Karpas-422 (cell line): Measurements from ENCODE around the gene HVCN1. TPM values are rescaled to one million over a fixed set of nuclear protein-coding genes. Genes with fewer than 3 reads are reported as not detected.

Source experiments
- DNase-seq: peaks from one replicate; pipeline ENCODE4 v3.0.0-alpha.2; 2015
- H2AFZ ChIP-seq: fragments of 200-600 bp; sonication (generic); 2 replicates; pipeline ENCODE4 v1.6.1; 2014; ENCODE audit warnings: antibody characterized with exemption, low read length, mixed read lengths
- H3K27ac ChIP-seq: fragments of 200-600 bp; sonication (generic); 2 replicates; pipeline ENCODE4 v1.5.1; 2014; ENCODE audit warnings: mild to moderate bottlenecking, low read length, moderate library complexity
- H3K27me3 ChIP-seq: fragments of 200-600 bp; sonication (generic); 2 replicates; pipeline ENCODE4 v1.6.1; 2014; ENCODE audit warnings: low read length, mixed read lengths
- H3K36me3 ChIP-seq: fragments of 200-600 bp; sonication (generic); 2 replicates; pipeline ENCODE4 v1.6.1; 2014; ENCODE audit warnings: low read length, mixed read lengths; ENCODE audit not compliant: insufficient read depth
- H3K4me1 ChIP-seq: fragments of 200-600 bp; sonication (generic); 2 replicates; pipeline ENCODE4 v1.6.1; 2014; ENCODE audit warnings: mild to moderate bottlenecking, low read length, mixed read lengths
- H3K4me2 ChIP-seq: fragments of 200-600 bp; sonication (generic); 2 replicates; pipeline ENCODE4 v1.6.1; 2014; ENCODE audit warnings: low read length, low read depth, mild to moderate bottlenecking; ENCODE audit not compliant: poor library complexity, severe bottlenecking
- H3K4me3 ChIP-seq: fragments of 200-600 bp; sonication (generic); 2 replicates; pipeline ENCODE4 v1.5.1; 2014; ENCODE audit warnings: mild to moderate bottlenecking, antibody characterized with exemption, low read length, mixed read lengths
- H3K79me2 ChIP-seq: fragments of 200-600 bp; sonication (generic); 2 replicates; pipeline ENCODE4 v1.6.1; 2014; ENCODE audit warnings: mild to moderate bottlenecking, low read length, mixed read lengths
- H3K9ac ChIP-seq: fragments of 200-600 bp; sonication (generic); 2 replicates; pipeline ENCODE4 v1.6.0; 2014; ENCODE audit warnings: low read length
- H3K9me2 ChIP-seq: fragments of 200-600 bp; sonication (generic), shearing (Covaris generic); replicated peaks from 2 replicates; pipeline ENCODE4 v1.6.0; 2014; ENCODE audit warnings: mild to moderate bottlenecking, low read length, moderate library complexity; ENCODE audit not compliant: insufficient read depth
- H3K9me3 ChIP-seq: fragments of 300-700, 200-600 bp; sonication (generic); 2 replicates; pipeline ENCODE4 v1.6.1; 2014; ENCODE audit warnings: low read length, mixed read lengths
- H4K20me1 ChIP-seq: fragments of 200-600 bp; sonication (generic); 2 replicates; pipeline ENCODE4 v1.6.1; 2014; ENCODE audit warnings: mild to moderate bottlenecking, antibody characterized with exemption, low read length, low read depth; ENCODE audit not compliant: insufficient read depth
- total RNA-seq: library from RNA; depleted of rRNA; stranded (reverse); fragments of >200 nt; shearing (Covaris generic); gene quantifications from 2 replicates; pipeline ENCODE4 v1.2.3, GENCODE V29; 2014; ENCODE audit warnings: low replicate concordance

HVCN1 gene
- total RNA-seq, 1 experiment from 2014 or later, result 11.5 TPM

GRCh38 chr12:110683888-110684287 is 5.0 kb downstream of the HVCN1 start:
- Histone ChIP-seq H3K27ac (no peak overlapping the region), H4K20me1 (no peaks in the 10 kb centered on the region)

DNA sequence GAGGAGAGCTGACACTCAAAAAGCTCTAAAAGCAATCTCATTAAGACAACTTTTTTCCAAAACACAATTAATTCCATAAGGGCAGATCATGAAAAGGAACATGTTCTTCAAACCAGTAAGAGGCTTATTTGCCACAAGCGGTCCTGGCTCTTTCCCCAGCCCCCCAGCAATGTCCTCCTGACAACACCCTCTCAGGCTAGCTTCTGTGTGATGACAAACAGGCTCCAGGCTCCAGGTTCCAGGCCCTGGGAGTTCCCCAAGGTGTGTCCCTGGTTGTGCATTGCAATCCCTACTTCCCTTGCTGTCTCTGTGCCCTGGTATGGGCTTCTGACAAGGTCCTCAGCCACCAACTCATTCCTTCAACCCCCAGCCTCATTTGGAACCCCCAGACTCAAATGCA is 8.9 kb downstream of the HVCN1 start:
- no peak overlapping the region for H2AFZ ChIP-seq
- no peaks in the 10 kb centered on the region for H3K9me3 ChIP-seq
- H3K27me3 ChIP-seq, result no peaks in the 10 kb centered on the region
- H4K20me1 ChIP-seq, result no peaks in the 10 kb centered on the region
- no peak overlapping the region for H3K4me2 ChIP-seq
- H3K79me2 ChIP-seq, result no peaks in the 10 kb centered on the region
- DNase-seq, result no peak
- H3K9ac ChIP-seq, result no peak overlapping the region
- H3K9me2 ChIP-seq, result no peaks in the 10 kb centered on the region
- peaks cover 17% of the 10 kb centered on the region for H3K4me1 ChIP-seq
- H3K27ac ChIP-seq, result no peak overlapping the region
- no peak overlapping the region for H3K4me3 ChIP-seq
- no peaks in the 10 kb centered on the region for H3K36me3 ChIP-seq

More at GRCh38 chr12:110683888-110684287, 5.0 kb downstream of the HVCN1 start:
- H3K79me2 ChIP-seq, result no peaks in the 10 kb centered on the region
- H3K36me3 ChIP-seq, result no peaks in the 10 kb centered on the region
- H3K9ac ChIP-seq, result no peak overlapping the region
- no peak for DNase-seq
- no peak overlapping the region for H3K4me3 ChIP-seq
- no peaks in the 10 kb centered on the region for H3K9me2 ChIP-seq
- no peaks in the 10 kb centered on the region for H3K9me3 ChIP-seq
- no peak overlapping the region for H2AFZ ChIP-seq
- H3K4me2 ChIP-seq, result no peak overlapping the region
- peaks cover 32% of the 10 kb centered on the region for H3K4me1 ChIP-seq
- H3K27me3 ChIP-seq, result no peaks in the 10 kb centered on the region

- H3K4me1 ChIP-seq, result peaks cover 17% of the 10 kb centered on the region
- H3K4me3 ChIP-seq, result no peak overlapping the region
- no peak overlapping the region for H3K4me2 ChIP-seq
- H3K27me3 ChIP-seq, result no peaks in the 10 kb centered on the region
- no peak overlapping the region for H3K9ac ChIP-seq
- H2AFZ ChIP-seq, result no peak overlapping the region
- no peaks in the 10 kb centered on the region for H3K79me2 ChIP-seq
- DNase-seq, result no peak
- H3K9me2 ChIP-seq, result no peaks in the 10 kb centered on the region
- H3K9me3 ChIP-seq, result no peaks in the 10 kb centered on the region
- H3K36me3 ChIP-seq, result no peaks in the 10 kb centered on the region
- H4K20me1 ChIP-seq, result no peaks in the 10 kb centered on the region
- no peak overlapping the region for H3K27ac ChIP-seq
These were observed 9.7 kb downstream of the HVCN1 start for GRCh38 chr12:110679201-110679600.

- peak overlapping the region; percentile 46 for H3K4me2 ChIP-seq
These were observed 10.9 kb downstream of the HVCN1 start for GRCh38 chr12:110677982-110678381.

DNA sequence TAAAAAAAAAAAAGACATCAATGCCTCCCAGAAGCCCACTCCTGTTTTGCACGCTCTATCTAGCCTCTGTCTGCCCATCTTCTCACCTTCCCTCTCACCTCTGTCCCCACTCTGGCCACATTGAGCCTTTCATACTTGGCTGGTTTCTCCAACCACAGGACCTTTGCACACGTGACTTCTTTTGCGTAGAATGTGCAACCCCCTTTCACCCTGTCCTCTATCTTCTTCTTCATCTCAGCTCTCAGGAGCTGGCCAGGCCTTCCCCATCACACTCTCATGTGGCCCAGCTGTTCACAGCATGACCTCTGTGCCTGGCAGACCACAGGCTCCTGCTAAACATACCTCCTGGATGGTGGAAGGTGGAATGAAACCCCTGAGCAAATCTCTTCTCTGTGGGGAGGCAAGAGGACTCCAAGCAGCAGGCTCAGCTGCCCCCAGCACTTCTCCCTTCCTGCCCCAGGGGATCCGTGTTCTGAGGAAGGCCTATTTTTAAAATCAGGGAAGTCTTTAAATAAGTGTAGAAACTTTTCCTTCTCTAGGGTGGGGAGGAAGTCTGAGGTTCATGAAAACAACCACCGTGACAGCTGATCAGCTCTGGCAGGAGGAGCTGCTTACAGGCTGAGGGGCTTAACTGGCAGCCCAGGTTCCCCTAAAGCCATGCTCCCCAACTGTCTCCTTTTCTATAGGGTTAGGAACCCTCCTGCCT is 11.6 kb downstream of the HVCN1 start:
- peak overlapping the region; percentile 16; the same call in 1 of the 2 replicates for H3K4me3 ChIP-seq
- no peaks in the 10 kb centered on the region for H4K20me1 ChIP-seq

More at GRCh38 chr12:110677982-110678381, 10.9 kb downstream of the HVCN1 start:
- H3K27me3 ChIP-seq, result no peaks in the 10 kb centered on the region
- H3K27ac ChIP-seq, result no peak overlapping the region
- no peak for DNase-seq
- H3K9me2 ChIP-seq, result no peaks in the 10 kb centered on the region
- H3K36me3 ChIP-seq, result no peaks in the 10 kb centered on the region
- no peaks in the 10 kb centered on the region for H4K20me1 ChIP-seq
- H3K9me3 ChIP-seq, result no peaks in the 10 kb centered on the region
- peak overlapping the region; percentile 14 for H3K9ac ChIP-seq
- no peaks in the 10 kb centered on the region for H3K79me2 ChIP-seq
- peak overlapping the region; percentile 16; the same call in 1 of the 2 replicates for H3K4me3 ChIP-seq
- H3K4me1 ChIP-seq, result peaks cover 17% of the 10 kb centered on the region
- H2AFZ ChIP-seq, result no peak overlapping the region

DNA sequence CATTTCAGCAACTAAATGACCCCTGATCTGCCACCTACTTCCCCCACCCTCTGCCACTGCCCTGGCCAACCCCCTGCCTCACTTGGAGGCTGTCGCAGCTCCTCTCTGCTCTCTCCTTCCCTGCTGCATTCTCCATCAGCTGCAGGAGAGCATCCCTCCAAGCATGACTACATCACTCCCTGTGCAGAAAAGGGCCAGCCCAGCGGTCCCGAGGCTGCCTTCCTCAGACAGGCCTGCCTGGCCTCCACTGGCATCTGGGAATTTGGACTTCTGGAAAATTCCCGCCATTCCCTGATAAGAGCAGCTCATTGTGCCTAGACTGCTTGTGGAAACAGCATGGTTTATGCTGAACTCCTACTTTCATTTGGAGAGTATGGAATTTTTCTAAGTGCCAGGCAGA is 12.7 kb downstream of the HVCN1 start:
- no peak for DNase-seq
- Histone ChIP-seq H3K9me2 (no peaks in the 10 kb centered on the region), H3K9ac (no peak overlapping the region), H4K20me1 (no peaks in the 10 kb centered on the region), H3K27me3 (no peaks in the 10 kb centered on the region), H3K4me2 (no peak overlapping the region), H3K79me2 (no peaks in the 10 kb centered on the region), H3K9me3 (no peaks in the 10 kb centered on the region), H2AFZ (no peak overlapping the region), H3K4me3 (no peak overlapping the region), H3K36me3 (no peaks in the 10 kb centered on the region), H3K4me1 (peaks cover 17% of the 10 kb centered on the region), H3K27ac (no peak overlapping the region)

More for the DNA sequence above, 11.6 kb downstream of the HVCN1 start:
- no peak overlapping the region for H3K27ac ChIP-seq
- no peaks in the 10 kb centered on the region for H3K27me3 ChIP-seq
- H3K79me2 ChIP-seq, result no peaks in the 10 kb centered on the region
- peaks cover 17% of the 10 kb centered on the region for H3K4me1 ChIP-seq
- peak overlapping the region; percentile 46 for H3K4me2 ChIP-seq
- peak overlapping the region; percentile 14; the same call in 1 of the 2 replicates for H3K9ac ChIP-seq
- no peak overlapping the region for H2AFZ ChIP-seq
- H3K9me3 ChIP-seq, result no peaks in the 10 kb centered on the region
- H3K9me2 ChIP-seq, result no peaks in the 10 kb centered on the region
- no peaks in the 10 kb centered on the region for H3K36me3 ChIP-seq
- peak; percentile 55 for DNase-seq

GRCh38 chr12:110670161-110670701 is 18.7 kb downstream of the HVCN1 start:
- peak overlapping the region; percentile 23; the same call in 1 of the 2 replicates for H3K27ac ChIP-seq
- no peaks in the 10 kb centered on the region for H3K36me3 ChIP-seq
- H3K9me2 ChIP-seq, result no peaks in the 10 kb centered on the region
- H3K4me3 ChIP-seq, result peak overlapping the region; percentile 42
- peak; percentile 59 for DNase-seq
- H3K79me2 ChIP-seq, result no peaks in the 10 kb centered on the region
- H2AFZ ChIP-seq, result peak overlapping the region; percentile 54; the same call in 1 of the 2 replicates
- no peaks in the 10 kb centered on the region for H4K20me1 ChIP-seq
- H3K27me3 ChIP-seq, result no peaks in the 10 kb centered on the region
- peak overlapping the region; percentile 66 for H3K4me2 ChIP-seq
- H3K4me1 ChIP-seq, result peaks cover 26% of the 10 kb centered on the region
- H3K9ac ChIP-seq, result peak overlapping the region; percentile 23
- H3K9me3 ChIP-seq, result no peaks in the 10 kb centered on the region

DNA sequence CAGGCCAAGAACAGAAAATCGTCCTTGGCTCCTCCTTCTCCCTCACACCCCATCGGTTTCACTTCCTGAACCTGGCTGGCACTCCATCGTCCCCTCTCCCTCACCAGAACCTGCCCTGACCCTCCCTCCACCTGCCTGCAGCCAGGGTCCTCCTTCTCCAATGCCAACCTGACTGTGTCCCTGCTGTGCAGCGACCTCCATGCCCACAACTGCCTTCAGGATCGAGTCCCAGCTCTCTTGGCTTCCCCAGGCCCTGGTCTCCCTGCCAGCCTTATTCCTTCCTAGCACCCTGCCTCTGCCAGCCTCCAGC is 19.8 kb downstream of the HVCN1 start:
- H3K4me3 ChIP-seq, result peak overlapping the region; percentile 23; the same call in 1 of the 2 replicates
- peak overlapping the region; percentile 49 for H3K9ac ChIP-seq
- H3K9me2 ChIP-seq, result no peaks in the 10 kb centered on the region
- no peak overlapping the region for H3K27ac ChIP-seq
- peaks cover 26% of the 10 kb centered on the region for H3K4me1 ChIP-seq
- H4K20me1 ChIP-seq, result no peaks in the 10 kb centered on the region
- DNase-seq, result peak; percentile 78
- H3K79me2 ChIP-seq, result no peaks in the 10 kb centered on the region
- H3K36me3 ChIP-seq, result no peaks in the 10 kb centered on the region
- peaks cover 4% of the 10 kb centered on the region; the same call in 1 of the 2 replicates for H3K9me3 ChIP-seq
- H3K27me3 ChIP-seq, result no peaks in the 10 kb centered on the region
- peak overlapping the region; percentile 77 for H2AFZ ChIP-seq
- H3K4me2 ChIP-seq, result peak overlapping the region; percentile 66
